ENCODE measurements around the gene BRD7.
A peak's percentile ranks its signal among the peaks of the same experiment; 100 is the strongest.

Gene BRD7

GRCh38 chr16:50399411-50399810 is 30.6 kb upstream of the BRD7 start:
- Histone ChIP-seq H3K4me1 (ENCODE audit: control insufficient read depth, insufficient read depth, low read length) (no peaks in the 10 kb centered on the region; the same call in 1 of the 2 replicates), H3K27ac (ENCODE audit: low read depth, low read length) (no peak overlapping the region), H3K9ac (ENCODE audit: low read depth, low read length) (no peak overlapping the region), H3K36me3 (ENCODE audit: control insufficient read depth, insufficient read depth, low read length) (no peaks in the 10 kb centered on the region), H3K9me3 (ENCODE audit: control insufficient read depth, insufficient read depth, low read length) (no peaks in the 10 kb centered on the region), H3K27me3 (ENCODE audit: control insufficient read depth, insufficient read depth, low read length) (no peaks in the 10 kb centered on the region), H3K4me3 (ENCODE audit: low read depth, low read length) (no peak overlapping the region)

GRCh38 chr16:50398336-50398735 is 29.5 kb upstream of the BRD7 start:
- H3K9ac ChIP-seq (ENCODE audit: low read depth, low read length) = no peak overlapping the region
- no peak overlapping the region for H3K27ac ChIP-seq (ENCODE audit: low read depth, low read length)
- no peaks in the 10 kb centered on the region; the same call in 1 of the 2 replicates for H3K4me1 ChIP-seq (ENCODE audit: control insufficient read depth, insufficient read depth, low read length)
- no peaks in the 10 kb centered on the region for H3K27me3 ChIP-seq (ENCODE audit: control insufficient read depth, insufficient read depth, low read length)
- no peaks in the 10 kb centered on the region for H3K9me3 ChIP-seq (ENCODE audit: control insufficient read depth, insufficient read depth, low read length)
- H3K4me3 ChIP-seq (ENCODE audit: low read depth, low read length) = no peak overlapping the region
- H3K36me3 ChIP-seq (ENCODE audit: control insufficient read depth, insufficient read depth, low read length) = no peaks in the 10 kb centered on the region

- no peaks in the 10 kb centered on the region for H3K36me3 ChIP-seq (ENCODE audit: control insufficient read depth, insufficient read depth, low read length)
- H3K27me3 ChIP-seq (ENCODE audit: control insufficient read depth, insufficient read depth, low read length) = no peaks in the 10 kb centered on the region
- H3K9ac ChIP-seq (ENCODE audit: low read depth, low read length) = no peak overlapping the region
- H3K9me3 ChIP-seq (ENCODE audit: control insufficient read depth, insufficient read depth, low read length) = no peaks in the 10 kb centered on the region
- no peak overlapping the region for H3K4me3 ChIP-seq (ENCODE audit: low read depth, low read length)
- H3K27ac ChIP-seq (ENCODE audit: low read depth, low read length) = peak overlapping the region; percentile 66
- no peaks in the 10 kb centered on the region; the same call in 1 of the 2 replicates for H3K4me1 ChIP-seq (ENCODE audit: control insufficient read depth, insufficient read depth, low read length)
Measured at GRCh38 chr16:50396761-50397535, 28.2 kb upstream of the BRD7 start.

GRCh38 chr16:50395763-50396710 is 27.2 kb upstream of the BRD7 start:
- Histone ChIP-seq H3K27ac (ENCODE audit: low read depth, low read length) (no peak overlapping the region), H3K4me3 (ENCODE audit: low read depth, low read length) (no peak overlapping the region), H3K9me3 (ENCODE audit: control insufficient read depth, insufficient read depth, low read length) (no peaks in the 10 kb centered on the region), H3K27me3 (ENCODE audit: control insufficient read depth, insufficient read depth, low read length) (no peaks in the 10 kb centered on the region), H3K36me3 (ENCODE audit: control insufficient read depth, insufficient read depth, low read length) (no peaks in the 10 kb centered on the region), H3K9ac (ENCODE audit: low read depth, low read length) (no peak overlapping the region), H3K4me1 (ENCODE audit: control insufficient read depth, insufficient read depth, low read length) (no peaks in the 10 kb centered on the region; the same call in 1 of the 2 replicates)

- H3K27ac ChIP-seq (ENCODE audit: low read depth, low read length) = no peak overlapping the region
- no peaks in the 10 kb centered on the region for H3K36me3 ChIP-seq (ENCODE audit: control insufficient read depth, insufficient read depth, low read length)
- H3K9me3 ChIP-seq (ENCODE audit: control insufficient read depth, insufficient read depth, low read length) = no peaks in the 10 kb centered on the region
- no peaks in the 10 kb centered on the region; the same call in 1 of the 2 replicates for H3K4me1 ChIP-seq (ENCODE audit: control insufficient read depth, insufficient read depth, low read length)
- H3K9ac ChIP-seq (ENCODE audit: low read depth, low read length) = no peak overlapping the region
- no peaks in the 10 kb centered on the region for H3K27me3 ChIP-seq (ENCODE audit: control insufficient read depth, insufficient read depth, low read length)
- H3K4me3 ChIP-seq (ENCODE audit: low read depth, low read length) = no peak overlapping the region
Measured at GRCh38 chr16:50393858-50394802, 25.3 kb upstream of the BRD7 start.

- no peak overlapping the region for H3K4me3 ChIP-seq (ENCODE audit: low read depth, low read length)
- no peak overlapping the region for H3K9ac ChIP-seq (ENCODE audit: low read depth, low read length)
- no peaks in the 10 kb centered on the region for H3K9me3 ChIP-seq (ENCODE audit: control insufficient read depth, insufficient read depth, low read length)
- H3K27me3 ChIP-seq (ENCODE audit: control insufficient read depth, insufficient read depth, low read length) = no peaks in the 10 kb centered on the region
- H3K4me1 ChIP-seq (ENCODE audit: control insufficient read depth, insufficient read depth, low read length) = no peaks in the 10 kb centered on the region; the same call in 1 of the 2 replicates
- H3K27ac ChIP-seq (ENCODE audit: low read depth, low read length) = no peak overlapping the region
- no peaks in the 10 kb centered on the region for H3K36me3 ChIP-seq (ENCODE audit: control insufficient read depth, insufficient read depth, low read length)
Measured at GRCh38 chr16:50393416-50393815, 24.6 kb upstream of the BRD7 start.

GRCh38 chr16:50390914-50391716 is 22.3 kb upstream of the BRD7 start:
- H3K27me3 ChIP-seq (ENCODE audit: control insufficient read depth, insufficient read depth, low read length) = no peaks in the 10 kb centered on the region
- no peaks in the 10 kb centered on the region for H3K9me3 ChIP-seq (ENCODE audit: control insufficient read depth, insufficient read depth, low read length)
- no peak overlapping the region for H3K9ac ChIP-seq (ENCODE audit: low read depth, low read length)
- no peaks in the 10 kb centered on the region for H3K36me3 ChIP-seq (ENCODE audit: control insufficient read depth, insufficient read depth, low read length)
- no peak overlapping the region for H3K27ac ChIP-seq (ENCODE audit: low read depth, low read length)
- H3K4me3 ChIP-seq (ENCODE audit: low read depth, low read length) = no peak overlapping the region
- H3K4me1 ChIP-seq (ENCODE audit: control insufficient read depth, insufficient read depth, low read length) = no peaks in the 10 kb centered on the region; the same call in 1 of the 2 replicates

- Histone ChIP-seq H3K27me3 (ENCODE audit: control insufficient read depth, insufficient read depth, low read length) (no peaks in the 10 kb centered on the region), H3K4me3 (ENCODE audit: low read depth, low read length) (no peak overlapping the region), H3K9me3 (ENCODE audit: control insufficient read depth, insufficient read depth, low read length) (no peaks in the 10 kb centered on the region), H3K36me3 (ENCODE audit: control insufficient read depth, insufficient read depth, low read length) (no peaks in the 10 kb centered on the region), H3K4me1 (ENCODE audit: control insufficient read depth, insufficient read depth, low read length) (no peaks in the 10 kb centered on the region; the same call in 1 of the 2 replicates), H3K9ac (ENCODE audit: low read depth, low read length) (no peak overlapping the region), H3K27ac (ENCODE audit: low read depth, low read length) (no peak overlapping the region)
Measured at GRCh38 chr16:50390371-50390771, 21.6 kb upstream of the BRD7 start.

- no peak overlapping the region for H3K9ac ChIP-seq (ENCODE audit: low read depth, low read length)
- no peaks in the 10 kb centered on the region for H3K9me3 ChIP-seq (ENCODE audit: control insufficient read depth, insufficient read depth, low read length)
- no peaks in the 10 kb centered on the region for H3K27me3 ChIP-seq (ENCODE audit: control insufficient read depth, insufficient read depth, low read length)
- H3K4me1 ChIP-seq (ENCODE audit: control insufficient read depth, insufficient read depth, low read length) = no peaks in the 10 kb centered on the region
- no peak overlapping the region for H3K4me3 ChIP-seq (ENCODE audit: low read depth, low read length)
- H3K36me3 ChIP-seq (ENCODE audit: control insufficient read depth, insufficient read depth, low read length) = no peaks in the 10 kb centered on the region
- H3K27ac ChIP-seq (ENCODE audit: low read depth, low read length) = no peak overlapping the region
Measured at GRCh38 chr16:50389900-50390299, 21.1 kb upstream of the BRD7 start.

GRCh38 chr16:50388496-50388895 is 19.7 kb upstream of the BRD7 start:
- H3K4me1 ChIP-seq (ENCODE audit: control insufficient read depth, insufficient read depth, low read length) = no peaks in the 10 kb centered on the region
- no peak overlapping the region for H3K27ac ChIP-seq (ENCODE audit: low read depth, low read length)
- no peaks in the 10 kb centered on the region for H3K36me3 ChIP-seq (ENCODE audit: control insufficient read depth, insufficient read depth, low read length)
- H3K9ac ChIP-seq (ENCODE audit: low read depth, low read length) = no peak overlapping the region
- H3K27me3 ChIP-seq (ENCODE audit: control insufficient read depth, insufficient read depth, low read length) = no peaks in the 10 kb centered on the region
- no peaks in the 10 kb centered on the region for H3K9me3 ChIP-seq (ENCODE audit: control insufficient read depth, insufficient read depth, low read length)
- no peak overlapping the region for H3K4me3 ChIP-seq (ENCODE audit: low read depth, low read length)

Data from HUES48 (cell line).